Thyroid gland (tissue), 4 donors: Measurements from ENCODE around the gene TRIM71. TPM values are rescaled to one million over a fixed set of nuclear protein-coding genes. Genes with fewer than 3 reads are reported as not detected.
A peak's percentile ranks its signal among the peaks of the same experiment; 100 is the strongest.

Experiments used
- DNase-seq, 2 donors: peaks; one replicate each; pipeline ENCODE4 v3.0.0-alpha.2; 2019
- H3K27ac ChIP-seq, 3 donors: fragments of 200-600 bp; sonication (generic); 1 replicate in 2 of 3; 2 replicates in 1 of 3; pipeline ENCODE4 v1.5.1; 2016 to 2019; ENCODE audit warnings: mild to moderate bottlenecking in 1 of 3, moderate library complexity in 1 of 3
- H3K27me3 ChIP-seq: fragments of 200-600 bp; sonication (generic); one replicate; pipeline ENCODE4 v1.5.1; 2019
- H3K36me3 ChIP-seq, 2 donors: fragments of 200-600 bp; sonication (generic); one replicate each; pipeline ENCODE4 v1.5.1; 2016 to 2019
- H3K4me1 ChIP-seq, 2 donors: fragments of 200-600 bp; sonication (generic); one replicate each; pipeline ENCODE4 v1.5.1; 2017 to 2019
- H3K4me3 ChIP-seq, 3 donors: fragments of 200-600 bp; sonication (generic); replicated peaks in 1 of 3; 1 replicate in 2 of 3; 2 replicates in 1 of 3; pipeline ENCODE4 v1.5.1; 2016; ENCODE audit warnings: mild to moderate bottlenecking in 1 of 3
- H3K9me3 ChIP-seq: fragments of 200-600 bp; sonication (generic); one replicate; pipeline ENCODE4 v1.5.1; 2017
- CTCF ChIP-seq, 6 experiments: fragments of 200-600 bp in 3 of 6; fragments of 450-650 bp in 3 of 6; sonication (generic) in 3 of 6; IDR thresholded peaks; one replicate each; pipeline ENCODE4 v1.5.1; 2016 to 2019; ENCODE audit warnings: antibody characterized with exemption in 6 of 6, mild to moderate bottlenecking in 2 of 6, inconsistent platforms in 1 of 6, moderate library complexity in 1 of 6
- POLR2A ChIP-seq, 2 donors: fragments of 450-650 bp; IDR thresholded peaks; one replicate each; pipeline ENCODE4 v1.6.1; 2017; ENCODE audit warnings: antibody characterized with exemption in 2 of 2, mild to moderate bottlenecking in 2 of 2, moderate library complexity in 1 of 2
- WGBS, 2 donors: methylation state at CpG; one replicate each; pipeline ENCODE4 v1.1.5; 2017; 5-methylcytosine and 5-hydroxymethylcytosine counted together
- intact Hi-C: fragments of 100-400 bp; cut with DNase I; formaldehyde crosslinking; loops from one replicate; pipeline ENCODE4 v1.15.1; 2023
- total RNA-seq, 4 donors: library from RNA; depleted of rRNA; stranded (reverse); fragments of >200 nt; gene quantifications; one replicate each; pipeline ENCODE4 v1.2.3, GENCODE V29; 2016

The TRIM71 gene
- total RNA-seq, 4 donors from 2014 or later: under 0.01 to 0.15 (median 0.13) TPM; not detected in 1

- Histone ChIP-seq H3K27me3 (no peaks in the 10 kb centered on the region), H3K4me1 (peaks cover 13 to 18% of the 10 kb centered on the region in 2 donors), H3K36me3 (no peaks in the 10 kb centered on the region), H3K27ac (peak overlapping the region in 1 of 3 donors; percentile 15), H3K9me3 (no peaks in the 10 kb centered on the region), H3K4me3 (no peak overlapping the region)
- peak; percentile 93 to 95 for DNase-seq
- intact Hi-C loops: no loop called here
- WGBS, 2 donors: 38 to 43% methylated on average over 6 of the region's 6 CpGs
- TF ChIP-seq CTCF (IDR thresholded peaks at IDR 0.05) (no peak), POLR2A (IDR thresholded peaks at IDR 0.05) (no peak)
These were observed 54.9 kb downstream of the TRIM71 start for GRCh38 chr3:32872487-32873382.

- Histone ChIP-seq H3K9me3 (no peaks in the 10 kb centered on the region), H3K36me3 (no peaks in the 10 kb centered on the region), H3K27me3 (no peaks in the 10 kb centered on the region), H3K4me3 (no peak overlapping the region), H3K4me1 (peaks cover 14 to 18% of the 10 kb centered on the region in 2 donors), H3K27ac (peak overlapping the region in 1 of 3 donors; percentile 15)
- peak; percentile 33 to 42 for DNase-seq
- 44% methylated on average over 6 to 9 of the region's 12 CpGs for WGBS, 2 donors
- no peak for TF ChIP-seq POLR2A (IDR thresholded peaks at IDR 0.05)
- TF ChIP-seq CTCF (IDR thresholded peaks at IDR 0.05): no peak
- intact Hi-C loops: no loop called here
These were observed 55.8 kb downstream of the TRIM71 start for GRCh38 chr3:32873531-32874130.

GRCh38 chr3:32876920-32877319, 59.1 kb downstream of the TRIM71 start:
- intact Hi-C loops: no loop called here
- Histone ChIP-seq H3K36me3 (no peaks in the 10 kb centered on the region), H3K27ac (no peak overlapping the region), H3K27me3 (no peaks in the 10 kb centered on the region), H3K4me3 (no peak overlapping the region), H3K9me3 (no peaks in the 10 kb centered on the region), H3K4me1 (peaks cover 21 to 23% of the 10 kb centered on the region in 2 donors)
- no peak for TF ChIP-seq POLR2A (IDR thresholded peaks at IDR 0.05)
- no peak for TF ChIP-seq CTCF (IDR thresholded peaks at IDR 0.05)
- no peak for DNase-seq
- 80 to 92% methylated on average over 5 of the region's 5 CpGs for WGBS, 2 donors

GRCh38 chr3:32877598-32877997, 59.8 kb downstream of the TRIM71 start:
- Histone ChIP-seq H3K27me3 (no peaks in the 10 kb centered on the region), H3K9me3 (no peaks in the 10 kb centered on the region), H3K27ac (no peak overlapping the region), H3K4me1 (peaks cover 15 to 18% of the 10 kb centered on the region in 2 donors), H3K4me3 (no peak overlapping the region), H3K36me3 (no peaks in the 10 kb centered on the region)
- TF ChIP-seq POLR2A (IDR thresholded peaks at IDR 0.05): no peak
- TF ChIP-seq CTCF (IDR thresholded peaks at IDR 0.05): no peak
- WGBS, 2 donors: 88 to 94% methylated on average over 2 of the region's 2 CpGs
- DNase-seq: no peak
- intact Hi-C loops: no loop called here

- no peak for DNase-seq
- no peaks in the 10 kb centered on the region for H3K27me3 ChIP-seq
- H3K36me3 ChIP-seq: no peaks in the 10 kb centered on the region
- H3K27ac ChIP-seq: no peak overlapping the region
- 77 to 92% methylated on average over 1 of the region's 1 CpG for WGBS, 2 donors
- no peak overlapping the region for H3K4me3 ChIP-seq
- no peak for TF ChIP-seq CTCF (IDR thresholded peaks at IDR 0.05)
- no peak for TF ChIP-seq POLR2A (IDR thresholded peaks at IDR 0.05)
- intact Hi-C loops: no loop called here
- H3K9me3 ChIP-seq: no peaks in the 10 kb centered on the region
- peaks cover 3 to 9% of the 10 kb centered on the region in 2 donors for H3K4me1 ChIP-seq
These were observed 62.4 kb downstream of the TRIM71 start for GRCh38 chr3:32880225-32880624.
